Endothelial cell of hepatic sinusoid (primary cell): Measurements from ENCODE around the gene VTCN1.
"Not testable (repeated sequence)": the region's sequence is repeated elsewhere in the genome, so short reads cannot be mapped to it uniquely, and the experiment has no call there.

ENCODE experiments used
- in situ Hi-C: cut with HindIII; loops from 2 replicates; pipeline ENCODE4 v1.10.0; 2017; ENCODE audit warnings: low sequenced_read_pairs

Gene VTCN1, protein sequence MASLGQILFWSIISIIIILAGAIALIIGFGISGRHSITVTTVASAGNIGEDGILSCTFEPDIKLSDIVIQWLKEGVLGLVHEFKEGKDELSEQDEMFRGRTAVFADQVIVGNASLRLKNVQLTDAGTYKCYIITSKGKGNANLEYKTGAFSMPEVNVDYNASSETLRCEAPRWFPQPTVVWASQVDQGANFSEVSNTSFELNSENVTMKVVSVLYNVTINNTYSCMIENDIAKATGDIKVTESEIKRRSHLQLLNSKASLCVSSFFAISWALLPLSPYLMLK

DNA sequence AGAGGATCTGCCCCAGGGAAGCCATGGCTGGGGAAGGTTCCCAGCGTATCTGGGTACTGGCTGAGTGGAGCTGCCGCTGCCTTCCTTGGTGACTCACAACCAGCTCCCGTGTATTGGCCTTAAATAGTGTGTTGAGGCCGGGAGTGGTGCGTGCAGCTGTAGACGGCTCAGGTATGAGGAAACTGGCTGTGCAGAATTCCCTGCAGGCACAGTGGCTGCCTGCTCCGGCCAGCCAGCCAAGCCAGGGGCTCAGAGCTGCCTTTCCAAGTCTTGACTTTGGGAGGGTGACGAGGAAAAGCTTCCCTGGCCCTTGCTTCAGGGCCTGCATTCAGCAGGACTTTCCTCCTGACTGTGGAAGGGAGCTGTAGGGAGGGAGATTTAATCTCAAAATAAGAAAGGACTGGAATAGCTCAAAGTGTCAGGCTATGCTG lies at the start of gene VTCN1:
TSS of gene VTCN1 (minus strand) at position 97 of the 431 bp plus-strand sequence. CDS start at position 25, 72 bp downstream.
- in situ Hi-C loops, result no loop called here

DNA sequence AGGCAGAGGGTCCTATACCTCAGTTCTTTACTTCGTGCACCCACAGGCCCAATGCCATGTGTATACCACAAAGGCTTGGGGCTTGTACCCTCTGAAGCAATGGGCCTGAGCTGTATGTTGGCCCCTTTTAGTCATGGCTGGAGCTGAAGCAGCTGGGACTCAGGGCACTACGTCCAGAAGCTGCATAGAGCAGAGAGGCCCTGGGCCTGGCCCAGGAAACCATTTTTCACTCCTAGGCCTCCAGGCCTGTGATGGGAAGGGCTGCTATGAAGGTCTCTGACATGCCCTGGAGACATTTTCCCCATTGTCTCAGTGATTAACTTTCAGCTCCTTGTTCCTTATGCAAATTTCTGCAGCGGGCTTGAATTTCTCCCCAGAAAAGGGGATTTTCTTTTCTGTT lies 48.1 kb upstream of the VTCN1 start:
- in situ Hi-C loops, result no loop called here

DNA sequence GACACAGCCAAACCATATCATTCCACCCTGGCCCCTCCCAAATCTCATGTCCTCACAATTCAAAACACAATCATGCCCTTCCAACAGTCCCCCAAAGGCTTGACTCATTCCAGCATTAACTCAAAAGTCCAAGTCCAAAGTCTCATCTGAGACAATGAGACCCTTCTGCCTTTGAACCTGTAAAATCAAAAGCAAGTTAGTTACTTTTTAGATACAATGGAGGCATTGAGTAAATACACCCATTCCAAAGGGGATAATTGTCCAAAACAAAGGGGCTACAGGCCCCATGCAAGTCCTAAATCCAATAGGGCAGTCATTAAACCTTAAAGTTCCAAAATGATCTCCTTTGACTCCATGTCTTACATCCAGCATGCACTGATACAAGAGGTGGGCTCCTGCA lies 47.3 kb upstream of the VTCN1 start:
- in situ Hi-C loops, result not testable (repeated sequence)

DNA sequence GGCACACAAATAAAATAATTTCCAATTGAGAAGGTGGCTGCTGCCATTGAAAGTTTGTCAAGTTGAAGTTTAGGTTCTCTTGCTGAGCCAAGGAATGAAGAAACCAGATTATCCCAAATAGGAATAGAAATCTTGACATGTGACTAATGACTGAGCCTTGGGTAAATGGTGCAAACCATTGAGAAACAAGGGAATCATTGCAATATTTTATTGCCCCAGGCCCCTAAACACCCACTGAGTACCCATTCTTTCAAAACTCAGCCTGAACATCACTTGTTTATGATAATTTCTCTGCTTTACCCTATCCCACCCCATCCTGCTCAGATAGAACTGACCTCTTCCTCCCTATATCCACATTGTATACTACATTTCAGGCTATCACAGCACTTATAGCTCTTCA lies 46.6 kb upstream of the VTCN1 start:
- in situ Hi-C loops, result no loop called here

DNA sequence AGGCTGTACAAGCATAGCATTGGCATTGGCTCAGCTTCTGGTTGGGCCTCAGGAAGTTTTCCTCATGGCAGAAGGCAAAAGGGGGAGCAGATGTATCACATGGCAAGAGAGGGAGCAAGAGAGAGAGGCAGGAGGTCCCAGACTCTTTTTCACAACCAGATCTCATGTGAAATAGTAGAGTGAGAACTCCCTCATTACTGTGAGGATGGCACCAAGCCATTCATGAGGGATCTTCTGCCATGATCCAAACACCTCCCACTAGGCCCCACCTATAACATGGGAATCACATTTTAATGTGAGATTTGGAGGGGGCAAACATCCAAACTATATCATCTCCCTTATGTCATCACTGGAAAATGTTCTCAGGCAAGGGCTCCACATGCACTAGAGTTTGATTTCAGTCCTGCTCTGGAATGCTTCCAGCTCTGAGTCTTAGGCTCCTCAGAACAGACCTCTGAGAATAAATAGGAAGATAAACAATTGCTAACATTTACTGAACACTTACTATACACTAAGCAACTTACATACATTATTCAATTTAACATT lies 39.4 kb upstream of the VTCN1 start:
- in situ Hi-C loops, result no loop called here

DNA sequence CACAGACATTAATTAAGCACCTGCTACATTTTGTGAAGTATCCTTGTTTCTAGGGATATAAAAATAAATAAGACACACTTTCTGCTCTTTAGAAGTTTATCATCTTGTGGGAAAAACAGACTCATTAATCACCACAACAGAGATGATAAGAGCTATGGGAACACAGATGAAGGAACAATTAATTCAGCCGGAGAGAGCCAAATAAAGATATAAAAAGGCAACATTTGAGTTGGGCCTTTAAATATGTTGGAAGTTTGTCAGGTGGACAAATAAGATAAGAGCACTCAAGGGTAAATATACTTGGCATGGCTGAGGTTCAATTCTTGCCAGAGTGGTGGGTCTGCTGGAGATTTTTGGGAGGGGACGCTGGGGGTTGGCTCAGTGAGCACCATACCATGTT lies 34.2 kb upstream of the VTCN1 start:
- in situ Hi-C loops, result no loop called here

DNA sequence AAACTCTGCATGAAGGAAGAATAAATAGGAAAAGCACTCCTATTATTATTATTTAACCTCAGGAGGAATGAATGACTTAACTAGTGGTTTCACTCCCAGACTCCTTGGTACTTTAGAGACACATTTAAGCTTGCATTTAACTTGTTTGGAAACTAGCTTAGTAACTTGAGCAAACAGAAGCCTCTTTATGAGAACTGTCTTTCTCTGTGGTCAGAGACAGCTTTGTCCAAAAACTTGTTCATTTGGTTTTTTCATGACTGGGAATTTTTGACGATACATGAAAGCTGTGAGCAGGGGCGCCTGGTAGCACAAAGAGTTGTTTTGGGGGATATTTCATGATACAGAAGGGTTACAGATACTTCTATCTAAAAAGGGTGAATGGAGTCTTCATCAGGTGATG lies 33.6 kb upstream of the VTCN1 start:
- in situ Hi-C loops, result no loop called here

DNA sequence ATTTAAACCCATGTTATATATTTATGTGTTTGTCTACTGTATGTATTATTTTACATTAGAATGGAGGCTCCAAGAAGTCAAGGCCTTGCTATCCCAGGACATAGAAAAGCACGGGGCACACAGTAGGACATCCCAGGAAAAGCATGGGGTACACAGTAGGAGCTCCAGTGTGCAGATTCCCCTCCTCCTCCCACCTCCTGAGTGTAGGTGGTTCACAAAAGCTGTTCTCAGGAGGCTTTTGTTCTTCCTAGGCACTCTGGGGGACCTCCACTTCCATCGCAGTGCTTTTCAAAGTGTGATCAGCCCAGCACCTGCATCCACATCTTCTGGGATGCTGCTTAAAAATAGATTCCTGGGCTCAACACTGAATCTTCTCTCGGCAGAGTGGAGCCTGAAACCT lies 30.8 kb upstream of the VTCN1 start:
- in situ Hi-C loops, result no loop called here

DNA sequence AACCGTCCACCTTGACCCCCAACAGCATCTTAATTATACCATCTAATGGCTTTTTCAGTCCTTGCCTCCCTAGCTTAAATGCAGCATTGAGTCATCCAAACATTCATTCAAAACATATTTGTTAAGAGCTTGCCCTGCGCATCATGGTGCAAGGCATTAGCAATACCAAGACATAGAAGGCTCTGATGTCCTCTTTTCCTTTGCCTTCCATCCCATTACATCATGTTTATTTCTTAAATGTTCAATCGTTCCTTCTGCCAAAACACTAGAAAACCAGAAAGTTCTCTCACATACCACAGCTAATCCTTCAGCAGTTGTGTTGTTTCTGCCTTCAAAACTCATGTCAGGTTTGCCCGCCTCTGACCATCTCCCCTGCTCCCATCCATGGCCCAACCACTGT lies 29.8 kb upstream of the VTCN1 start:
- in situ Hi-C loops, result no loop called here

DNA sequence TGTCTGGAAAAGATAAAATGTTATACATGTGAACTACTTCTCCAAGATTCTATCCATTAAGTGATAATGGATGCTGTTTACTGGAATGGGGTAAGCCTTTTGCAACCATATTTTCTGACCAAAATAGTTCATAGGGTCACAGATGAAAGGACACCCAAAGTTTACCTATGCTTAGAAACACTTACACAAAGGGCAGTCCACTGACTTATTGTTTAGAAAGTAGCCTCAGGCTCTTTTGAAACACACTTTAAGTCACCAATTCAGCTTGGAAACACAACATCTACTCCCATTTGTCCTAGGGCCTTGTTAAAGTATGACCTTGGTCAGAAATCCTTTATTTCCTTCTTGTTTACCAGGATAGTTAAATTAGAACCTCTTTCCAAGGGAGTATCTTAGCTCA lies 28.7 kb upstream of the VTCN1 start:
- in situ Hi-C loops, result no loop called here

DNA sequence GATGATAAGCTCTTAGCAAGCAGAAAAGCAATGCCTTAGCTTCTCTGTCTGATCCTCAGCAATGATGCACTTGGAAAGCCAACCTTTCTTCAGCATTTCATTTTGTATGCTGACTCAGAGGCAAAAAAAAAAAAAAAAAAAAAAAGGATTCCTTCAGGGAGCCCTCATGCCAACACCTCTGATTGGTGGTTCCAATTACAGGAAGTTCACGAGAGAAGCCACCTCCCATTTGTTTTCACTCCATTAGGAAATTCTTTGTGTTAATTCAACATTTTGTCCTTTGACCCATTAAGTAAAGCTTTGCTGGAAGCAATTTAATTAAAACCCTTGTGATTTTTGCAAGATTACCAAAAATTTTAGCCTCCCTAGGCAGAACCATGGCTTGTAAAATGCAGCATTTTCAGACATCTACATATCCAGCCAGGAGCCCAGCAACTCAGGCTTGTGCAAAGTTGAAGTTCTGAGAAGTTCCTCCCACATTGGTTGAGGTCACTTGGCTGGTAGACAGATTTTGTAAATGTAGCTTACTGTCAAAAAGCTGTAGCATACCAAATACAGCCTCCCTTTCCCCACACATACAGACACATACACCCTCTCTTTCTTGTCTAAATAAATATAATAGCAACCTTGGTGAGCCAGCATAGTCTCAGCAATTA lies 27.1 kb upstream of the VTCN1 start:
- in situ Hi-C loops, result no loop called here

DNA sequence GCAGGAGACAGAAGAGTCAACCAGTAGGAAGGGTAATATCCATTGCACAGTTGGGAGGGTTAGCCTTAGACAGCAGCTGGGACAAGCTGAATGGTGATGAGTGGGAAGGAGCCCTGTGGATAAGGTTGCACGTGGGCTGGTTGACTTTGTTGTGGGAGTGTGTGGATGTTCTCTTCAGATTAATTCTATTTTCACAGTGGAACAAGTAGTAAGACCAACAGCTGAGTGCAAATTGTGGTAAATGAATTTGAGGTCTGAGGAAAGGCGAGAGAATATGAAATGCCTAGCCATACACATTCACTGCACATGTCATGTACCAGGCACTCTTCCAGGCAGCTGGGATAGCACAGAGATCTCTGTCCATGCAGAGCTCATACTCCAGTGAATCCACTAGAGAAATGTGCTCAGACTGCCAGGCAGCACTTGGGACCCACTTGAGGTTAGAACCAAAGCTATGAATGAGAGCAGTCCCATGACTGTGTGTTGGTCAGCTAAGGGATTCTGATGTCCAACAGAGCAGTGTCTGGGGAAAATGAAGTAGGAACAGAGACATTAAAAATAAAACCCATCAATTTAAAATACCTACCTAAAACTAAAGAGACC lies 25.2 kb upstream of the VTCN1 start:
- in situ Hi-C loops, result no loop called here

DNA sequence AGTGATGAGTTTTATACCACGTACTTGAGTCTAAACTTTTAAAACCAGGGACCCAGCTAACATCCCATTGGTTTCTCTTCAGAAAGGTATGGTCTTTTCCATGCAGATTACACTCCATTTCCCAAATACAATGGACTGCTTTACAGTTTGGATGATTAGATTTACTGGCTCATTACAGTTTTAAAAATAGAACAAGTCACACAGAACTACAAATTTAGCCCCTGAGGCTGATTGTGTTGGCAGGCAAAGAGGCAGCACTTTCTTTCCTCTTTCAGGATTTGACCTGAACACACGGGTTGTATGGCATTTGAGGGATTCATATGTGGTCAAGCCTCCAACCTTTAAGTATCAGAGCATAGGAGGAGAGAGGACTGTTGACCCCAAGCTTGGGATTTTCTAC lies 21.8 kb upstream of the VTCN1 start:
- in situ Hi-C loops, result loop anchor here (5.0 kb wide), 1 partner anchor 45 kb away; no protein-coding TSS in a partner anchor

DNA sequence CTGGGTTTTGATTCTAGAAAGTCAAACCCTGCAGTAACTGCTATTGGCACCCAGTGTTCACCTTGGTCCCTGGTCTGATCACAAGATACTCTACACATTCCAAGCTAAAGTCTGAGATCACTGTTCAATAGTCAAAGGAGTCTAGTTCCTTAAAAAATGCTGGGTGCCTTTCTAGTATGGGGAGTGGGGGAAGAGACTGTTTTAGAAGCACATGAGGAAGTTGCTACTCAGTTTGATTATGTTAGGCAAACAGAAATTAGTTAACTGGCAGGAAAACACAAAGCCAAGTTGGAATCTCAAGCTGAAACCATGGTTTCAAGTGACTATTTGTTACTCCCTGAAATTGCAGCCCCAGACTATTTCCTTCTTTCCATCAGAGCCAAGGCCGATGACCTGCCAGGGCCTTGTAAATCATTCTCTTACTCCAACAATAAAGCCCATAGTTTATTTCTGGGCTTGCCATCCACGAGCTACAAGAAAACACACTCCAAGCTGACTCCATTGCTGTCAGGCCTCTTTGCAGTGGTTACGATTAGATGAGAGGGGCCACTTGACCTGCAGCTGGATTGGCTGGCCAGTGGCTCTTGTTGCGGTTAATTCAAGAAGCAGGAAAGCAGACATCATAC lies 21.1 kb upstream of the VTCN1 start:
- in situ Hi-C loops, result loop anchor here (5.0 kb wide), 1 partner anchor 45 kb away; no protein-coding TSS in a partner anchor

DNA sequence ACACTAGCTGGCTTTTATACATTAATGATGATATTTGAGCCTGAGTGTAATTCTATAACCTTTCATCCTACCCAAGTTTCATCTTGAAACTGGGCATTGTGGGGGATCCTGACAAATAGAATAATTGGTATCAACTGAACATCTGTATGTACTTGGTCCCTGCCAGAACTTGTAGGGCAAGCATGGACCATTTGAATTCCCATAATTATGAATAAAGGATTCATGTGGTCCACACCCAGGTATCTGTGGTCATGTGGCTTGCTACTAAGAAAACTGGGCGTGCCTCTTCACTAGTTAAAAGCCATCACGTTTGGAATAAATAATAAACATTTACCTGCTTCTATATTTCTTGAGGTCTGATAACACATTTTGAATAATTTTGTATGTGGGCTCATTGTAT lies 20.6 kb upstream of the VTCN1 start:
- in situ Hi-C loops, result loop anchor here (5.0 kb wide), 1 partner anchor 44 kb away; no protein-coding TSS in a partner anchor

DNA sequence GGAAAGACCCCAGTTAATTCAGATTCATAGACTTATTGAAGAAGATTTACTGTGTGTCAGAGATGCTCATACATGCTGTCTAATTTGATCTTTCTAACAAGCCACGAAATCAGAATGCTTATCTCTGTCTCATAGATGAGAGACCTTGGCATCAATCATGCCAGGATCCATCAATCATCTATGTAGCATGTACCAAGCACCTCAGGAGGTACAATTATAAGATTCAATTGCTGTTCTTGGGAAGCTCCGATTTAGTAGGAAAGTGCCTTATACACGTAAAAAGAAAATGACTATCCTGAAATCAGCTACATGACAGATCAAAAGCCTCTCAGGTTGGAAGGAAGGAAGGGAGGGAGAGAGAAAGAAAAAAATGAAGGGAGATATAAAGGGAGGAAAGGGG lies 18.5 kb upstream of the VTCN1 start:
- in situ Hi-C loops, result no loop called here

DNA sequence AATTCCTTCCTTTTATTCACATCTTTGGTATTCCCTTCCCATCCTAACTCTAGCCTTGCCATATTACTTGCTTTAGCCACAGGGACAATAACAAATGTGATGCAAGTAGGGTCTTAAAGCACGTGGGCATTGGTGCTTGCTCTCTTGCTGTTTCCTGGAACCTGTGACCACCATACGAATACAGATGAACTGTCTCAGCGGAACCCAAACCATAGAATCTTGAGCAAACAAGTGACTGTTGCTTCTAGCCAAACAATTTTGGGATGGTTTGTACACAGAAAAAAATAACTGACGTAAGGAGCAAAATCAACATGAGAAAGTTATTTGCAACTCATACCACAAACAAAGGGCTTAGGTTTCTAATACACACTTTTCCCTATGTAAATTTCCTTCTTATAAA lies 15.2 kb upstream of the VTCN1 start:
- in situ Hi-C loops, result no loop called here

DNA sequence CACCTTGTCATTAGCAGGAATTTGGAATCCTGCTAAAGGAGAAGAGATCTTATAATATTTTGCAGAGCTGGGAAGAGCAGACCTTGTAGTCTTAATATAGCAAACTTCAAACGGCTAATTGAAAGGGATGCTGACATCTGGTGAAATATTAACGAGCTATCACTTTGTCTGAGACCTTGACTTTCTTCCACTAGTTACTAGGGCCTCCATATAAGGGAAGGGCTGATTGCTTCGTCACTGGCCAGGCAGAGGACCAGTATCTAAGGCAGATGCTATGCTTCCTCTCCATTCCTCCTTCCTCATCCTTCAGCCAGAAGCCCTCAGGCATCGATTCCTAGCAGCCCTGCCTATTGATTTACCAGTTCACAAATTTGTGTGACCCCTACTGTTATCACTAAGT lies 6.0 kb upstream of the VTCN1 start:
- in situ Hi-C loops, result no loop called here

DNA sequence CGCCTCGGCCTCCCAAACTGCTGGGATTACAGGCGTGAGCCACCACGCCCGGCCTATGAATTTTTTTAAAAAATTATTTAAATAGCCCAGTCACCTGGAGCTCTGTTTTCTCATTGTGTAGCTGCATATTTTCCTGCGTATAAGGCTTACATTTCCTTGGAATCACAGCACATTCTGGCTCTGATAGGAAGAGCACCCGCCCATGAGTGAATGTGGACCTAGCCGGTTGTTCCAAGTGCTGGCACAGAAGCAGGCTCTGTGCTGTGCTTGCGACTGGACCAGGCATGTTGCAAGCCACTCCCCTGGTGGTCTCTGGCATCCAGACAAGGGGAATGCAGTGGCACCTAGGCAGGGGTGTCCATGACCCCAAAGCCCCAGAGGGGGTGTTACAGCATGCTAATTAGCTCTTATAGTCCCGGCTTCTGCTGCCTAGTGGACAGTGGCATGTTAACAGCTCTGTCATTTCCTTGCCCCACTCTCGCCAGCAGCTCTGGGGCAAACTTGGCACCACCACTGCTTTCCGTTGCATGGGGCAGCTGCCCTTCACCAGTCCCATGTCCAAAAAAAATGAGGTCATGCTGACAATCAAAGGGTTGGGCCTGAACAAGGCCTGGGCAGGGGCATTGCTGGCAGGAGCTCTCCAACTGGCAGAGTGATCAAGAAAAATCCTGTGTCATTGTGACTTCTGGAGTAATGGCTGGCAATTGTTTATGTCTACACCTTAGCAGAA lies 5.2 kb upstream of the VTCN1 start:
- in situ Hi-C loops, result no loop called here

DNA sequence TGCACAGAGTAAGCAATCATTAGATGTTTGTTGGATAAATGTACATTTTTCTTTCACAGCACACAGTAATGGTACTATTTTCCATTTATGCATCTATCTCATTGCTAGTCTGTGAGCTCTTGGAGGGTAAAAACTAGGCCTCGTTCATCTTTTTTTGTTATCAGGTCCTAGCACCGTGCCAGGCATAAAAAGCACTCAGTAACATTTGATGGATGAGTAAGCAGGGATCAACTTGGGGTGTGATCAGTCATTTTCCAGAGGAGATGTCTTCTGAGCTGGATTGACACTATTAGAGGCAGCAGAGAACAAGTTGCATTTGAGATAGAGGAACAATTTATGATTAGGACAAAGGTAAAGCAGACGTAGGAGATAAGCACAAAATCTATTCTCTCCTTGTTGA lies 4.3 kb upstream of the VTCN1 start:
- in situ Hi-C loops, result no loop called here

DNA sequence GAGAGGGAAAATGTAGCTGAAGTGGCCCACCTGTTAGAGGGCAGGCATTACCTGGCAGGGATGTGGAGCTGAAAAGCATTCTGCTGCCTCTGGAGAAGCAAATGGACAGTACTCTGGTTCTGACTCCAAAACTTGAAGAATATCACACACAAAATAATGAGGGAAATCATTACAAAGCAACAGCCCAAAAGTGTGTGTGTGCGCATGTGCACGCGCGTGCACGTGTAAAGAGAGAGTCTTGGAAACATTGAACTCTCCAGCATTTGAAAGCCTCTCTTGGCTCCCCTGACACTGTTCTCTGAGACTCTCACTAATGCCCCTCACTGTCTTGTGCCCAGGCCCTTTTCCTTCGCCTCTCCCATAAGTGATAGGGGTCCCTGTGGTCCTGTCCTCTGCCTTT lies 2.3 kb upstream of the VTCN1 start:
- in situ Hi-C loops, result no loop called here
